Myocyte (in vitro differentiated cells): ENCODE measurements around the gene COPS8. TPM values are rescaled to one million over a fixed set of nuclear protein-coding genes. Genes with fewer than 3 reads are reported as not detected.

Source experiments
- DNase-seq: peaks from one replicate; pipeline ENCODE4 v3.0.0-alpha.2; 2012; ENCODE audit warnings: low read depth
- total RNA-seq: library from RNA; depleted of rRNA; stranded (reverse); fragments of >200 nt; gene quantifications from 2 replicates; pipeline ENCODE4 v1.2.3, GENCODE V29; 2014

The COPS8 gene
- total RNA-seq, 1 donor from 2014 or later = 209 TPM

- no peak for DNase-seq
These were observed 21.3 kb upstream of the COPS8 start for GRCh38 chr2:237064203-237065070.

GRCh38 chr2:237065071-237065377 lies 20.7 kb upstream of the COPS8 start:
- DNase-seq = no peak

- no peak for DNase-seq
These were observed 19.3 kb upstream of the COPS8 start for GRCh38 chr2:237066396-237066795.

- DNase-seq = no peak
These were observed 17.6 kb upstream of the COPS8 start for GRCh38 chr2:237068005-237068576.

GRCh38 chr2:237072067-237072931 lies 13.4 kb upstream of the COPS8 start:
- peak; percentile 62 for DNase-seq

- peak; percentile 50 for DNase-seq
These were observed 12.1 kb upstream of the COPS8 start for GRCh38 chr2:237073552-237073951.

GRCh38 chr2:237074211-237074993 lies 11.3 kb upstream of the COPS8 start:
- no peak for DNase-seq

GRCh38 chr2:237075749-237076599 lies 9.7 kb upstream of the COPS8 start:
- DNase-seq = no peak

GRCh38 chr2:237081596-237081995 lies 4.1 kb upstream of the COPS8 start:
- DNase-seq = no peak

- no peak for DNase-seq
These were observed 2.7 kb upstream of the COPS8 start for GRCh38 chr2:237083026-237083425.

GRCh38 chr2:237084444-237084843 lies 1.2 kb upstream of the COPS8 start:
- no peak for DNase-seq

- DNase-seq = no peak
These were observed 5.2 kb downstream of the COPS8 start for GRCh38 chr2:237090906-237091305.

GRCh38 chr2:237091779-237092436 lies 6.2 kb downstream of the COPS8 start:
- DNase-seq = peak; percentile 60

GRCh38 chr2:237092506-237092905 lies 6.8 kb downstream of the COPS8 start:
- no peak for DNase-seq

- DNase-seq = peak; percentile 80
These were observed 7.5 kb downstream of the COPS8 start for GRCh38 chr2:237092920-237093781.

GRCh38 chr2:237096201-237096600 lies 10.5 kb downstream of the COPS8 start:
- DNase-seq = no peak

GRCh38 chr2:237096911-237097310 lies 11.2 kb downstream of the COPS8 start:
- DNase-seq = peak; percentile 54

- no peak for DNase-seq
These were observed 11.7 kb downstream of the COPS8 start for GRCh38 chr2:237097326-237097910.
